CD4-positive, alpha-beta T cell treated with Interleukin-15 for 4 hours (primary cell): Measurements from ENCODE around the gene C1QTNF8.

Experiments
- DNase-seq: peaks from one replicate; pipeline ENCODE4 v3.0.0-alpha.2; 2020; ENCODE audit warnings: low spot score

Gene C1QTNF8

GRCh38 chr16:1060416-1061340 is 35.4 kb downstream of the C1QTNF8 start:
- no peak for DNase-seq

- no peak for DNase-seq
Measured at GRCh38 chr16:1059310-1059709, 36.7 kb downstream of the C1QTNF8 start.

DNA sequence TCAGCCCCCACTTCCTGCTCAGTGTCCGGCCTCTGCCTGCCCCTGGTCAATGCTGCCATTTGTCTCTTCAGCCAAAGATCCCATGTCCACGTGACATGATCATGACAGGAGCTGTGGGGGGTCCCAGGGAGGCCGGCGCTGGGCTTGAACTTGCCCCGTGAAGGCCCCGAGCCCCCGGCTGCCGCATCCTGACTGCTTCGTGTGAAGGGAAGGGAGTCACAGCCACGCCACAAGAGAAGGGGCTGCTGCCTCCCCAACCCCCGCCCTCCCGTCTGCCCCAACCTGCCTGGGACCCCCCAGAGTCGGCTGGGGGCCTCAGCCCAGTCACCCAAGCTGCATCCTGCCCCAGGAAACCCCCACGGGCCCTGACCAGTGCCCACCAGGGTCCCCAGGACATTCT is 37.8 kb downstream of the C1QTNF8 start:
- DNase-seq: no peak

GRCh38 chr16:1057252-1057932 is 38.7 kb downstream of the C1QTNF8 start:
- DNase-seq: peak; percentile 51

- no peak for DNase-seq
Measured at GRCh38 chr16:1056196-1056595, 39.8 kb downstream of the C1QTNF8 start.

DNA sequence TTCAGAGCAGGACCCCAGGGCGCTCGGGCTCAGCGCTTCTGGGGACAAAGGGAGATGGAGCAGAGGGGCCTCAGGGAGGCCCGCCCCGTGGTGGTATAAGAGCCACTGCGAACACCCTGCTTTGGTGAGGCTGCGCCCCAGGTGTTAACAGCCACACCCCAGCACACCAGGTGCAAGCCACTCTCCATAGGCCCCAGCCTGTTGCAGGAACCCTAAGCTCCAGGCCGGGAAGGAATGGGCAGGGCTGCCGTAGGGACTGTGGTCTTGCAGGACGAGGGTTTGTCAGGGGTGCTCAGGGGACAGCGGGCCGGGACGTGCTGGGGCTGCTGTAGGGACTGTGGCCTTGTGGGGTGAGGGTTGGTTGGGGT is 40.5 kb downstream of the C1QTNF8 start:
- no peak for DNase-seq

DNA sequence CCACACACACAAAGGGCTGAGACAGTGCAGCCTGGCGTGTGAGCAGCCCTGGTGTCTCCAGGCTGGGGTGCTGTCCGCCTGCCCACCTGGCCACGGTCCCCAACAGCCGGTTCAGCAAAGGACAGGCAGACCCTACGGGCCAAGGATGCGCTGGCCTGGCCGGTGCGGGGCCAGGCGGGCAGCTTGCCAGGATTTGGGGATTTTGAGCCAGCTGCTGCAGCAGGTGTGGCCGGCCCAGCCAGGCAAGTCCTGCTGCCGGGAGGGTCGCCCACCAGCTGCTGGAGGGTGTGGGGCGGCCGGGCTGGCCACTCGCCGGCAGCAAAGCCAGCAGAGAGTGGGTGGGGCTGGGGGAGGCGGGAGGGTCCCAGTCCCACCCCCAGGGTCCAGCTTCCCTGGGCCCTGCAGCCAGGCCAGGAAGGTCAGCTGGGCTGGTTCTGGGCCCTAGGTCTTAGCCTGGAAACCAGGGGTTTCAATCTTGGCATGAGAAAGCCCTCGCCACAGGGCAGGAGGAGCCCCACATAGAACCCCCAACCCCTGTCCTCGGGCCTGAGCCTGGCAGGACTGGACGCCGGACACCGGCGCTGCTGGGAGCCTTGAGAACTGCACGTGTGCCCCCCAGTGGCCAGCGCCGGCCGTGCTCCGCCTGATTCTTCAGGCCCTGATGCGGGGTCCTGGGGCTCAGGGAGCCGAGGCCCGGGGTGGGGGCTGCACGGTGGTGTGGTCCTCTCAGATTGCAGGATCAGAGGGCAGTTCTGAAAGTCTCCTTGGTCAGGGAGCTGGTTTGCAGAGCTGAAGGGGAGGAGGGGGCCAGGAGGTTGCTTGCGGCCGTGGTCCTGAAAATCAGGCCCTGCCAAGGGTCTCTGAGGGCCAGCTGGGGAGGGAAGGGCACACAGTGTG is 41.1 kb downstream of the C1QTNF8 start:
- peak; percentile 2 for DNase-seq

GRCh38 chr16:1053700-1054368 is 42.2 kb downstream of the C1QTNF8 start:
- no peak for DNase-seq

GRCh38 chr16:1053121-1053521 is 42.9 kb downstream of the C1QTNF8 start:
- no peak for DNase-seq

DNA sequence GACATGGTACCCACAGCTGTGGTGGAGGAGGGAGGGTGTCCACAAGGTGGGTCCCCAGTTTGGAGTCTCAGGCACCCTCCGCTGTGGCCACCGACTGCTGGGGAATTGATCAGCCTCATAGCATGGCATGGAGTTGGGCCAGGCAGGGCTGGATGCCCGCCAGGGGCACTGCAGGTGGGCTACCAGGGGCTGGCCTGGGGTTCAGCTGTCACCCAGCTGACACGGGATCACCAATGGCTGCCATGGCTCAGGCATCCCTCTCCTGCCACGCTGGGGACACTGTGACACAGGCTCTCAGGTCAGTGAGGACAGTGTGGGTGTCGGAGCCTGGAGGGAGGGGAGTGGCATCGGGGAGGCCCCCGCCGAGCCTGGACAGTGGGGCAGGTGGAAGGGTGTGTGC is 43.3 kb downstream of the C1QTNF8 start:
- no peak for DNase-seq

- DNase-seq: no peak
Measured at GRCh38 chr16:1051446-1051845, 44.6 kb downstream of the C1QTNF8 start.

GRCh38 chr16:1050921-1051320 is 45.1 kb downstream of the C1QTNF8 start:
- DNase-seq: no peak

GRCh38 chr16:1050516-1050915 is 45.5 kb downstream of the C1QTNF8 start:
- DNase-seq: no peak

GRCh38 chr16:1049976-1050247 is 46.1 kb downstream of the C1QTNF8 start:
- no peak for DNase-seq

DNA sequence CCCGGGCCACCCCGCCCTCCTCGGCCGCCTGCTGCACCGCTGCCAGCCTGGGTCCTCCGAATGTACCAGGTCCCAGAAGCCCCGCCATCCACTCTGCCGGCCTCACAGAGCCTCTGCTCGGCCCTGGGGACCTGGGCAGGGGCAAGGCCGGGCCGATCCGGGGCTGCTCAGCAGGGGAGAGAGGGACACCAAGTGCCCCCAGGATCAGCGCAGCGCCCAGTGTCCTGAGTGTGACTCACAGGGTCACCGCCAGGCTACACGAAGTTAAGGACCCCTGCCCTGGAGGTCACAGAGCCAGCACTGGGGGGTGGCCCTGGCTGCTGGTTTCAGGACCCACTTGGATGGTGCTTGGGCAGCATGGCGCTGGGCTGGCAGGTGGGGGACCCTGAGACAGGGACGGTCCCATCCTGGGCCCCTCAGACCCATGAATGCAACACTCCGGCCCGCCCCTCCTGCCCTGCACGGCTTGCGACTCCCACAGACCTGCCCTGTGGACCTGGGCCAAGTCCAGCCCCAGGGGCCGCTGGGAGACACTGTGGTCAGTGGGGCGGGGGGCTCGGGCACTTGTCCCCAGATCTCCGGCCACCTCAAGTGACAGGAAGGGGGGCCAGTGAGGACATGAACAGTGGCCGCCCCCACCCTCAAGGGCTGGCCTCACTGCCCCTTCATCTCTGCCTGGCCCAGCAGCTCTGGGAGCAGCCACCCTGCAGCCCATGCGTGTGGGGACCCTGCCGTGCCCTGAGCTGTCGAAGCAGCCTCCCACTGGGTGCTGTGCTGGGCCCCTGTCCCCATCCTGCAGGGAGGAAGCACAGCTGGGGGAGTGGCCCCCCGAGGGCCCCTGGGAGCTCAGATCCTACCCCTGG is 46.7 kb downstream of the C1QTNF8 start:
- DNase-seq: no peak

DNA sequence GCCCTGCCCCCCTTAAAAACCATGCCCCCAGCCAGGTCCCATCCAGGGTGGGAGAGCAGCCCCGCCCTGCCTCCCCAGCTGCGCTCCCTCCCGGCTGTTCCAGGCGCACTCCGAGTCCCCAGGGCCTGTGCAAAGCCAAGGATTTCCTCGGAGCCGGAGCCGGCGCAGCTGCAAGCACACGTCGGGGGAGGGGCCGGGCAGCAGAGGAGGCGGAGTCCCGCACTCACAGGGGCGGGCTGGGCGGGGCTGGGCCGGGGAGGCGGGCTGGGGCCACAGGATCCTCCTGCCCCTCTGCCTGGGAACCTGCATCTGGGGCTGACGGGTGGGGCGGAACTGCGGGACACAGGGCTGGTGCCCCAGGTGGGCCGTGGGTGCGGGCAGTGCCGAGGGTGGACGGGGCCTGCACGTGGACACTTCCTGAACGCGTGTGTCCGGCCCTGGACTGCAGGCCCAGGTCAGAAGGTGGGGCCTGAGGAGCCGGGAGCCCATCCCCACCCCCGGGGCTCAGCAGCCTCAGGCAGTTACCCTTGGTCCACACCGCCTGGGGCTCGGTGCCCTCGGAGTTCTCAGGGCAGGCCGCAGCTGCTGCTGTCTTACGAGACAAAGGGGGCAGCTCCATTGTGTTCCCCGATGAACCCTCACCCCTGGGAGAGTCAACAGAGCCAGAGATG is 47.5 kb downstream of the C1QTNF8 start:
- no peak for DNase-seq

DNA sequence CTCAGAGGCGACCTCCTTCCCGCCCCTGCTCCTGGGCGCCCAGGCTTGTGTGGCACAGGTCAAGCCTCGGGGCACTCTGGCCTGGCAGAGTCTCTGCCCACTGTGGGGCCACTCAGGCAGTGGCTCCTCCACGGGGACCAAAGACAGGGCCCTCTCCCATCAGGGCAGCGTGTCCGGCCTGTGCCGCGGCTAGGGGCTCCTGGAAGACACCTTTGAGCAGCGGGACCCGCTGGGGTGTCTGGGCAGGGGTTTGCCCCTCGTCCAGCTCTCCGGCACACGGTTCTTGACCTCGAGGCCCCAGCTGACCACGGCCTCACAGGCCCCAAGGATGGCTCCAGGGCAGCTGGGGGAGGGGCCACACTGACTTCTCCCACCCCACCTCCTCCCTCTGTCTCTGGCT is 48.2 kb downstream of the C1QTNF8 start:
- no peak for DNase-seq

DNA sequence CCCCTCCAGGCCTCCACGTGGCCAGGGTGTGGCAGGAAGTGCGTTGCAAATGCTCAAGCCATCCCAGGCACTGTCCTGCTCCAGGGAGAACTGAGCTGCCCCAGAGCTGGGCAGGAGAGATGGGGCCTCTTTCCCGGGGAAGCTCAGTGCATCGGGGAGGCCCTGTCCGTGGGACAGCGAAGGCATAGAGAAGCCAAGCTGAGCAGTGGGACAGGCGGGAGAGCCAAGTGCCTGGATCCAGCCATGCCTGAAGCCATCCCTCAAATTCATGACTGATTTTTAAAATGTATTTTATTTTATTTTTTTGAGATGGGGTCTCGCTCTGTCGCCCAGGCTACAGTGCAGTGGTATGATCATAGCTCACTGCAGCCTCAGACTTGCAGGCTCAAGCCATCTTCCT is 48.9 kb downstream of the C1QTNF8 start:
- no peak for DNase-seq

- DNase-seq: no peak
Measured at GRCh38 chr16:1045993-1046911, 49.8 kb downstream of the C1QTNF8 start.
